Subcutaneous adipose tissue (tissue), 4 donors: ENCODE results near the gene WDR4. TPM values are rescaled to one million over a fixed set of nuclear protein-coding genes. Genes with fewer than 3 reads are reported as not detected.

ENCODE experiments used
- total RNA-seq, 4 donors: library from RNA; depleted of rRNA; stranded (reverse); fragments of >200 nt; gene quantifications; one replicate each; pipeline ENCODE4 v1.1.0, GENCODE V29; 2016
- TF ChIP-seq, protein P1 (sequence below): fragments of 450-650 bp; IDR thresholded peaks from one replicate; pipeline ENCODE4 v1.5.1; 2016; ENCODE audit warnings: low read depth, mild to moderate bottlenecking, control low read depth, antibody characterized with exemption, moderate library complexity

Gene WDR4
- total RNA-seq, 4 donors from 2014 or later = 5.4 to 12.8 (median 6.9) TPM

DNA sequence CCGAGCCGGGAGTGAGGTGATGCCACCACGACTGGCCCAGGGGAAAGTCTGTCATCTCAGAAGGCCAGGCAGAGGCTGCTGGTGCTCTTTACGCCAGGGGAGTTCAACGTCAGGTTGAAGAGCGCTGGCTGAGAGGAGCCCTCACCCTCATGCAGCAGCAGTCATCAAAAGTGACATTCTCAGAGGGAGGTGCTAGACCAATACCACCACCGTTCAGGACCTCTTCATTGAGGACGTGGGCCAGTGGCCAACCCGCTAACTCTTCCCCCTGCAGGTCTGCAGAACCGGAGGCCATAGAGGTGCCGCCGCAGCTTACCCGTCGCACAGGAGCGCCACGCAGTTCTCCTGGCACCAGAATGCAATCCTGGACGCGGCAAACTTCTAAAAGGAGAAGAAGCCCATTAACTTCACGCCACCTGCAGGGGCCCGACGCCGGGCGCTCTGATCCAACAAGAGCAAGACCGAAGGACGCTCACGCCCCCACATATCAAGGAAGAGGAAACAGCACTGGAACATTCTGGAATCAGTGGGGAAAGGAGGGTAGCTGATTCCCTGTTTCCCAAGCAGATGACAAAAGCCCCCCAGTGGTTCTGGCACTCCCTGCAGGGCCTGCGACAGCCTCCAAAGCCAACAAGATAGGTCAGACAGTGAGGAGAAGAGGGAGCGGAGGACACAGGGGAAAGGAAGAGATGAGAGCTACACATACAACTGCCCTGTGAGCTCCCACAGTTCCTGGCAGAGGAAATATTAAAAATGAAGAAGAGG is 24.9 kb downstream of the WDR4 start:
- TF ChIP-seq, protein P1, sequence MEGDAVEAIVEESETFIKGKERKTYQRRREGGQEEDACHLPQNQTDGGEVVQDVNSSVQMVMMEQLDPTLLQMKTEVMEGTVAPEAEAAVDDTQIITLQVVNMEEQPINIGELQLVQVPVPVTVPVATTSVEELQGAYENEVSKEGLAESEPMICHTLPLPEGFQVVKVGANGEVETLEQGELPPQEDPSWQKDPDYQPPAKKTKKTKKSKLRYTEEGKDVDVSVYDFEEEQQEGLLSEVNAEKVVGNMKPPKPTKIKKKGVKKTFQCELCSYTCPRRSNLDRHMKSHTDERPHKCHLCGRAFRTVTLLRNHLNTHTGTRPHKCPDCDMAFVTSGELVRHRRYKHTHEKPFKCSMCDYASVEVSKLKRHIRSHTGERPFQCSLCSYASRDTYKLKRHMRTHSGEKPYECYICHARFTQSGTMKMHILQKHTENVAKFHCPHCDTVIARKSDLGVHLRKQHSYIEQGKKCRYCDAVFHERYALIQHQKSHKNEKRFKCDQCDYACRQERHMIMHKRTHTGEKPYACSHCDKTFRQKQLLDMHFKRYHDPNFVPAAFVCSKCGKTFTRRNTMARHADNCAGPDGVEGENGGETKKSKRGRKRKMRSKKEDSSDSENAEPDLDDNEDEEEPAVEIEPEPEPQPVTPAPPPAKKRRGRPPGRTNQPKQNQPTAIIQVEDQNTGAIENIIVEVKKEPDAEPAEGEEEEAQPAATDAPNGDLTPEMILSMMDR = no peak

GRCh38 chr21:42853621-42854020 is 25.7 kb downstream of the WDR4 start:
- TF ChIP-seq, protein P1 = no peak

- TF ChIP-seq, protein P1 = no peak
Measured at GRCh38 chr21:42852925-42853570, 26.3 kb downstream of the WDR4 start.

DNA sequence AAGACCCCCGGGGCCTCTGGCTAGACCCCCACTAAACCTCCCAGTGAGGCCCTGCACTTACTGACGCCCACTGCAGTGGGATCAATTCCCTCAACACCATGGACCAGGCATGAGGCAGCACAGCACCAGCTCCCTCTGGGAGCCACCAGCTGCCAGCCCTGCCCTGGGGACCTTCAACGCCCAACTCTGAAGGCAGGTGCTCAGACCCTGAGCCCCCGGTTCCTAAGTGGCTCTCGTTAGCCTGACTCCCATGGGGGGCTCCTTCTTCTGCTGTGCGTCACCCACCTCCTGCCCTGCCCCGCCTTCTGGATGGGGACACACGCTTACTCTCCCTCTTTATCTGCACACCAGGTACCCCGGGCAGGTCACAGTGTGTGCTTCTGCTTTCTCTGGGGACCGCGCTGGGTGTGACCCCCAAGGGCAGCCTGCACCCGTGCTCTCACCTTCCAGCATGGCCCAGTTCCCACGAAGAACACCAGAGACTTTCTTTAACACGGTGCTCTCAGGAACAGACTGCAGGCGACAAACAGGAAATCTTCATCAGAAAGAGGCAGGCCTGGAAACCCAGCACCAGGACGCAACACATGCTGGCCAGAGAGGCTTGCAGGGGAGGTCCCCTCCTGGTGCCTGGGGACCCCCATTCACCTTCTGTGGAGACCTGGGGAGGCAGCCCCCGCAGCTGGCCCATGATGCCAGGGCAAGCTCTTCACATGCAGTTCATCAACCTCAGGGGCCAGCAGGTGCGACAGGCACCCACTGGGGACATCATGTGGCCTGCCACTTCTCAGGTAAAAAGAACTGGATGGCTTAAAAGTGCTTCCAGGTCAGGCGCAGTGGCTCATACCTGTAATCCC is 27.3 kb downstream of the WDR4 start:
- TF ChIP-seq, protein P1 = no peak

GRCh38 chr21:42850866-42851391 is 28.4 kb downstream of the WDR4 start:
- TF ChIP-seq, protein P1 = no peak

DNA sequence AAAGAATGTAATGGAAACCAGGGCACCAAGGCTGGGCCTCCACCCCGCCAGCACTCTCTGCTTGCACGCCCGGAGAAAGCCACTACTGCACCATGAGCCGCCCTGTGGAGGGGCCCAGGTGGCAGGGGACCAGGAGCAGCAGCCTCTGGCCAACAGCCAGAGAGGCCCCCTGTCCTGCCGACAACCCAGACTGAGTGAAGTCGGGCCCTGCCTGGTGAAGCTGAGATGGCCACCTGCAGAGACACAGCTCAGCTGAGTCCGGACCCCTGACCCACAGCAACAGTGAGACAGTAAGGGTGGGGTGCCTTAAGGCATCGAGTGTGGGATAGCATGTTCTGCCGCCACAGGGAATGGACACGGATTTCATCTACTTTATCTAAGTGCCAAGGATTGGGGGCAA is 28.9 kb downstream of the WDR4 start:
- TF ChIP-seq, protein P1 = no peak
